NCI-H82 treated with DMSO at 0.1 percent for 48 hours (cell line): ENCODE data around the gene BTBD6.
"Not testable (repeated sequence)": the region's sequence is repeated elsewhere in the genome, so short reads cannot be mapped to it uniquely, and the experiment has no call there.

Experiments
- DNase-seq: peaks from one replicate; lab custom pipeline; 2025; ENCODE audit not compliant: unreplicated experiment; lab: John Stamatoyannopoulos, UW

BTBD6 gene

DNA sequence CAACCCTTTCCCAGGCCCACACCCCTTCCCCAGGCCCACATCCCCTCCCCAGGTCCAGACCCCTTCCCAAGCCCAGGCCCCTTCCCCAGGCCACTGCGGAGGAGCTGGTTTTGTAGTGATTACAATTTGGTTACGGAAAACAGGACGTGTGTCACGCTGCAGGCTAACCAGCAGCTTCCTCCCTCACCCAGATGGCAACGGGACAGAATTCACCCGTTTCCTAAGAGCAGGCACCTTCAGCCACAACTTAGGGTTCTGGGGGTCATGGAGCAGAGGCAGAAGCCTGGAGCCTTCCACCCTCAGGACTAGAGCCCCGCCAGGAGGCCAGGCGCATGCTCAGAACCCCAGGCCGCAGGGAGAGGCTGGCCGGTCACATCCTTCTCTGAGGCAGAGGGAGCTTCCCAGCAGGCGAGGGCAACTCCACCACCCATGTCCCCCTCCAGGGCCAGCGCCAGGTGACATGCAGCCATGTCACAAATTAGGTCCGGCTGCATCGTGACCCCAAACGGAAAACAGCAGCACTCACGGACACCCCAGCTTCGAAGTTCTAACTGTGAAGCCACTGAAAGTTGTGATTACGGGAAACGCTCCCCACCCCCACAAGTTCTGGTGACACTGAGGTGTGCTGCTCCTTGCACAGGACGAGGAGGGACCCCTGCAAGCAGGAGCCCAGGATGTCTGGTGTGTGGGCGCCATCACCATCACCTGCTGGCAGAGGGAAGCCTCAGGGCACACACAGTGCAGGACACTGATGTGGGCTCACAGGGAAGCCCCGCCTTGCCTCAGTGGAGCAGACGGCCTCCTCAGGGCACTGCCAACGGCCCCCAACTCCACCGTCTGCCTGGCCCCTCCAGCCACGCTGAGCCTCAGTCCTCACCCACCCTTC, 44.7 kb downstream of the BTBD6 start:
- DNase-seq: no peak

DNA sequence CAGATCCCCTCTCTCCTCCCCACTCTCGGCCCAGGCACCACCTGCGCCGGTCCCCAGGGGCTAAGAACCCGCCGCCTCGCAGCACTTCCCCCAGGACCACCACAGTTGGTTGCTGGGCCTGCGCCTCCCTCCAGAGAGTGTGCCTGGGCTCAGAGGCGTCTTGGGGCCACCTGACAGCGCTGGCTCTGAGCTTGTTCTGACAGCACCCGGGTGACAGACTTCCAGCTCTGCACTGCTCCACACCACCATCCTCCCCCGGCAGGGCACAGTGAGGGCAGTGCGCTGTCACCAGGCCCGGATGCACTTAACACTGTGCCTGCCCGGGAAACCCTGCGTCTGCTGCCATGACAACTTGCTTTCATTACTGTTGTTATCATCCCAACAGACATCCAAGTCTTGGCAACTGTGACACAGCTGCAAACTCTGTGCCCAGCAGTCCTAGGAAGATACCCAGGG, 45.8 kb downstream of the BTBD6 start:
- DNase-seq: no peak

DNA sequence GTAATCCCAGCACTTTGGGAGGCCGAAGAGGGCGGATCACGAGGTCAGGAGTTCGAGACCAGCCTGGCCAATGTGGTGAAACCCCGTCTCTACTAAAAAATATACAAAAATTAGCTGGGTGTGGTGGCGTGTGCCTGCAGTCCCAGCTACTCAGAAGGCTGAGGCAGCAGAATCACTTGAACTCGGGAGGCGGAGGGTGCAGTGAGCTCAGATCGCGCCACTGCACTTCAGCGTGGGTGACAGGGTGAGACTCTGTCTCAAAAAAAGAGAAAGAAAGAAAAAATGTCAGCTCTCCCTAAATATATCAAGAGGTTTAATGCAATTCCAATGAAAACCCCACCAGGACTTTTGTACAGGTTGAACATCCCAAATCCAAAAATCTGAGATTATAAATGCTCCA, 49.0 kb downstream of the BTBD6 start:
- DNase-seq: not testable (repeated sequence)

DNA sequence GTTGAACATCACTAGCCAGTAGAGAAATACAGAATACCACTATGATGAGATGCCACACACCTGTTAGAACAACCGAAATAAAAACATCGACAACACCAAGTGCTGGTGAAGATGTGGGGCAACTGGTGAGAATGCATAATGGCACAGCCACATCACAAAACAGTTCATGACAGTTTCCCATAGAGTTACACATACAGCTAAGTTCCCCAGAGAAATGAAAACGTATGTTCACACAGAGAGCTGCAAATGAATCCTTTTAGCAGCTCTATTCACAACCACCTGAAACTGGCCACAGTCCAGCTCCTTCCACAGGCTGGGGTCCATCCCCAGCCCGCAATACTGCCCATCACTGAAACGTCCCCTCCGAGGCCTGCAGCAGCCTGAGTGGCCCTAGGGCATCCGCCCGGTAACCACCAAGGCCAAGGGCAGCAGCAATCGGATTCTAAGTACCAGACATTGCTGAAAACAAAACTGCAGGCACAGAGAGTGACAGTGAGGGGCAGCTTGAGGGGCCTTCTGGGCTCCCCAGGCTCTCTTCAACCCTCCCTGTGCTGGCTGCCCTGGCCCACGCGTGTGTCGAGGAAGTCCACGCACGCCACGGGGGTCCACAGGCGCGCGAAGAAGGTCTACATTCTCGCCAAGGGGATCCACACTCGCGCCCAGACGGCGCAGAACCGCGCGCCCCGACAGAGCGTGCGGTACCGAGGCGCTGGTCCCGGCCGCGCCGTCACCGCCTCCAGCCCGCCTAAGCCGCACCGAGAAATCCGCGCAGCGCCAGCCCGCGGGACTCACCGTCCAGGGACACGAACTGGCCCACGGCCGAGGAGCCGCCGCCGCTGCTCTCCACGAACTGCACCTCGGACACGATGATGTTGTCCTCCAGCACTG, 51.6 kb downstream of the BTBD6 start:
- no peak for DNase-seq
